ENCODE measurements around the gene DOCK2.

The DOCK2 gene

DNA sequence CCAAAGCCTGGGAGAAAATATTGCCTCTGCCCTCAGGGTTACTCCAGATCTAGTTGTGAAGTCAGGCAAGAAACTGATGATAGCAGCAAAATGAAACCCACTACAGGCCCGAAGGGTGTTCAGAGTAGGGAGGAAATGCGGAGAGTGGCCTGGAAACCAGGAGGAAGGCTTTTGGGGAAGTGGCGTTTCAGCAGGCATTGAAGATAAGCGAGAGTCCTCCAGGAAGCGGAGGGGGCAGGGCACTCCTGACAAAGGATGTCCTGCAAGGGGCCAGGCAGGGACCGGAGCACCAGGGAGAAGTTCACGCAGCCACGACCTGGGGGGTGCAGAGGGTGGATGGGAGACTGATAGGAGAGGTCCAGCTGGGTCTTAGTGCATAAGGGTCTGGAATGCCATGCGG is 460.9 kb downstream of the DOCK2 start:
- DNase-seq (ENCODE audit: low read depth): no peak

DNA sequence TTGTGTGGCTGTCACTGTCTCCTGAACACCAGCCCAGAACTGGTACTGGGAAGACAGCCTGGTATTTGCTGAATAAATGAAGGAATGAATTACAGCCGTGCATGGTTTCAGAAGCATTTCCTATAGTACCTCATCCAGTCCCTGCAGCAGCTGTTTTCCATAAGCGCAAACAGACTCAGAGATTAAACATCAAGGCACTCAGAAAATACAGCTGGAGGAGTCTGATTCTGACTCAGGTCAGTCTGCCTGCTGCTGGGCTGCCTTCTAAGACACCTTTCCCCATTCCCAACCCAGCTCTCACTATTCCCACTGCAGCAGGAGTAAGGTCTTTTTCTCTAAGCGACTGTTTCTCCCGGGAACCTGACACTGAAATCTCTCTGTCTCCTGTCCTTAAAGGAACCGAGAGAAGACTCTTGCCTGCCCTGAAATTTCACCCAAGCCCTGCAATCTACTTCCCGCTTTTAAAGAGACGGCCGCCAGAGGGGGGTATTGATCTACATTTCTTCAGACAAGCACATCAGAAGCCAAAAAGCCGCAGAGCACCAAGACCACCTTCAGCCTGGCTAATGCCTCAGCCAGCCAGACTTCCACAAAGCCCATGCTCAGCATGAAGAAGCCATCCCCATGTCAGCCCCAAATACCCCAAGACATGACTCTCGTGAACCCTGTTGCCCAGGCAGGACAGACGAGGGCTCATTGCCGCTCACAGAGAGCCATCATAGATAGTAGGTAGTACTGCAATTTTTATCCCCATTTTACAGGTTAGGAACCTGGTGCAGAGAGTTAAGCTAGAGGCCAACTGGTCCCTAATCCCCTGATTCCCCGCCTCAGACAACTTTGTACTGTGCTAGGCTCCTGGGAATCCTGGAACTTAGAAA is 463.2 kb downstream of the DOCK2 start:
- peak; percentile 52 for DNase-seq (ENCODE audit: low read depth)

DNA sequence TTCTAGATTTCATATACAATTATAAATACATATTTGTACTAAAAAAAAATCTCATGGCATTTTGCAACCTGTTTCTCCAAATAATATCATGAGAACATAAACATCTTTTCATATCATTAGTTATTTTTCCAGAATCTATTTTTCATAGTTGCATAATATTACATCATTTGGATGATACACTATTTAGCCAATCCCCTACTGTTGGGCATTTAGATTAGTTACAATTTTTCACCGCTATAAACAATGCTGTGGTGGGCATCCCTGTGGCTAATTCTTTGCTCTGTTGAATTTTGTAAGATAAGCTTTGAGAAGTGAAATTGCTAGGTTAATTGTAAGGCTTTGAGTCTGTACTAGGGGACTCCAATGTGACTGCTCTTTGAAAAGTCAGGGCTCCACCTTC is 466.4 kb downstream of the DOCK2 start:
- DNase-seq (ENCODE audit: low read depth): no peak

DNA sequence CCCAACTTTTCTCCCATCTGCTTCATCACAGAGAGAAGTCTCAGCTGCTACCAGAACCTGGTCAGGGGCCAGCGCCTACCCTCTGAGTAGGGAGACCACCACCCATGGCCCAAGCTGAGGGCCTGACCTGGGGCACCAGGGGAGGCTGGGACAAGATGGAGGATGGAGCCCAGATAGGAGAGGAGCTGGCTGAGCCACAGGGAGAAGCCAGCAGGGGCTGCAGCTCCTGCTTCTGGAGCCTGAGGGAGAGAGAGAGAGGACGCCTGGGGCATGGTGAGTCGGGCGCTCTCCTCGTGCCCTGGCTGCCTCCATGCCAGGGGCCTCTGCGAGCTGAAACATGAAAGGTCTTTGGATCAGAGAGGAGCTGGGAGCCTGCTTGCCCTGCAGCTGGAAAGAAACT is 467.2 kb downstream of the DOCK2 start:
- DNase-seq (ENCODE audit: low read depth): no peak

DNA sequence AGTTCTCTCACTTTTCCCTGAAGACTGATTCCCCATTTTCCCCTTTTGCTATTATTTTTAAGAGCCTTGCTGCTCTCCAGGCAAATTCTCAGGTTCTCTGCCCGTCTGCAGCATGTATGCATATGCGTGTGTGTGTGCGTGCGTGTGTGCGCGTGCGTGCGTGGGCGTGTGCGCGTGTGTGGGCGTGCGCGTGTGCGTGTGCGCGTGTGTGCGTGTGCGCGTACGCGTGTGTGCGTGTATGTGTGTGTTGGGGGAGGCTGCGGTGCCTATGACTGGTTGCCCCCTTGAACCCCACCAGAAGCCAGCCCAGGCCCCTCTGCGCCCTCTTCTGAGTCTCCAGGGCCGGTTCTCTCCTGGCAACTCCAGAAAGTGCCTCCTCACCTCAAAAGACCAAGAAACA is 467.6 kb downstream of the DOCK2 start:
- no peak for DNase-seq (ENCODE audit: low read depth)

DNA sequence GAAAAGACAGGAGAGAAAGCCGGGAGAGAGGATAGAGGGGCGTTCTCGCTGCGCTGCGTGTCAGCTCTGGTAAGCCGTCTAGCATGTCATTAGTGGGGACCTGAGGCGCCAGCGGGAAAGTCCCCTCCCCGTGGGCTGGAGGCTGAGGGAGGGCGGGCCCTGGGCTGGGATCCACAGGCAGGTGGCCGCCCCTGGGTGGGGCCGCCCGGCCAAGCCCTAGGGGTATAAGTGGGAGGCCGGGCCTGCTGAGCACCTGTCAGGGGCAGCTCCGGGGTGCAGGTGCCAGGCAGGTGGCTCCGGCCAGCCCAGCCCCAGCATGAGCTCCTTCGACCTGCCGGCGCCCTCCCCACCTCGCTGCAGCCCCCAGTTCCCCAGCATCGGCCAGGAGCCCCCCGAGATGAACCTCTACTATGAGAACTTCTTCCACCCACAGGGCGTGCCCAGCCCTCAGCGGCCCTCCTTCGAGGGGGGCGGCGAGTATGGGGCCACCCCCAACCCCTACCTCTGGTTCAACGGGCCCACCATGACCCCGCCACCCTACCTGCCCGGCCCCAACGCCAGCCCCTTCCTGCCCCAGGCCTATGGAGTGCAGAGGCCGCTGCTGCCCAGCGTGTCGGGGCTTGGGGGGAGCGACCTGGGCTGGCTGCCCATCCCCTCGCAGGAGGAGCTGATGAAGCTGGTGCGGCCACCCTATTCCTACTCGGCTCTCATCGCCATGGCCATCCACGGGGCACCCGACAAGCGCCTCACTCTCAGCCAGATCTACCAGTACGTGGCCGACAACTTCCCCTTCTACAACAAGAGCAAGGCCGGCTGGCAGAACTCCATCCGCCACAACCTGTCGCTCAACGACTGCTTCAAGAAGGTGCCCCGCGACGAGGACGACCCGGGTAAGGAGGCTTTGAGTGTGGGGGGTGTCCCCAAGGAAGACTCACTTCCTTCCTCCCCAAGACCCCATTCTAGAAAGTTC is 468.9 kb downstream of the DOCK2 start, which contains the start of gene FOXI1:
Gene FOXI1, plus strand, starts transcription at position 256 of the 970 bp plus-strand sequence. Its CDS starts 61 bp downstream, at position 317.
- DNase-seq (ENCODE audit: low read depth): no peak

DNA sequence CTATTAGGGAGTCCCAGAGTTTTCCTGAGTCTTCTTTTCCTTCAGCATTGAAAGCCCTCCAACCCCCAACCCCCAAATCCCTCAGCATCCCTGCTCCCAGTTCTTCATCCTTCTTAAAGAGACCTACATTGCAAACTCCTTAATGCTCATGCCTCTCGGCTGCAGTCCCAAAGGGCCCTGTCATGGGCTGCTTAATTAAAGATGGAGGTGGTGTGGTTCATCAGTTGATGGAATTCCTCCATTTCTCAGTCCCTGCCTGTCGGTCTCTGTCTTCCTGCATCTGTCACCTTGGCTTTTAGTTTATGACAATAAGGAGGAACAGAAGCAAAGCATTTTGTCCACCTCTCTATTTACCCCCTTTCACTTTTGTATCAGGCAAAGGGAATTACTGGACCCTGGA is 470.6 kb downstream of the DOCK2 start:
- DNase-seq (ENCODE audit: low read depth): no peak

DNA sequence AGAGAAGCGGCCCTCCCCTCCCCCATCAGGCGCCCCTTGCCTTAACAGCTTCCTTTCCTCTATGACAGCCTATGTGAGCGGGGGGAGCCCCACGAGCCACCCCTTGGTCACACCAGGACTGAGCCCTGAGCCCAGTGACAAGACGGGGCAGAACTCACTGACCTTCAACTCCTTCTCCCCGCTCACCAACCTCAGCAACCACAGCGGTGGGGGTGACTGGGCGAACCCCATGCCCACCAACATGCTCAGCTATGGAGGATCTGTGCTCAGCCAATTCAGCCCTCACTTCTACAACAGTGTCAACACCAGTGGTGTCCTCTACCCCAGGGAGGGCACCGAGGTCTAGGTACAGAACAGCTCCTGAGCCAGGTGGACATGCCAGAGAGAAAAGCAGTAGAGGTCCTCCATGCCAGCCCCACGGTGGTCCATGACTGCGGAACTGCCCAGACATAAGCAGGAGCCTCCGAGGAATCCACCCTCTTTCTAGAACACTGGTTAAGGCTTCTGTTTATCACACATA is 471.3 kb downstream of the DOCK2 start:
- DNase-seq (ENCODE audit: low read depth): no peak

DNA sequence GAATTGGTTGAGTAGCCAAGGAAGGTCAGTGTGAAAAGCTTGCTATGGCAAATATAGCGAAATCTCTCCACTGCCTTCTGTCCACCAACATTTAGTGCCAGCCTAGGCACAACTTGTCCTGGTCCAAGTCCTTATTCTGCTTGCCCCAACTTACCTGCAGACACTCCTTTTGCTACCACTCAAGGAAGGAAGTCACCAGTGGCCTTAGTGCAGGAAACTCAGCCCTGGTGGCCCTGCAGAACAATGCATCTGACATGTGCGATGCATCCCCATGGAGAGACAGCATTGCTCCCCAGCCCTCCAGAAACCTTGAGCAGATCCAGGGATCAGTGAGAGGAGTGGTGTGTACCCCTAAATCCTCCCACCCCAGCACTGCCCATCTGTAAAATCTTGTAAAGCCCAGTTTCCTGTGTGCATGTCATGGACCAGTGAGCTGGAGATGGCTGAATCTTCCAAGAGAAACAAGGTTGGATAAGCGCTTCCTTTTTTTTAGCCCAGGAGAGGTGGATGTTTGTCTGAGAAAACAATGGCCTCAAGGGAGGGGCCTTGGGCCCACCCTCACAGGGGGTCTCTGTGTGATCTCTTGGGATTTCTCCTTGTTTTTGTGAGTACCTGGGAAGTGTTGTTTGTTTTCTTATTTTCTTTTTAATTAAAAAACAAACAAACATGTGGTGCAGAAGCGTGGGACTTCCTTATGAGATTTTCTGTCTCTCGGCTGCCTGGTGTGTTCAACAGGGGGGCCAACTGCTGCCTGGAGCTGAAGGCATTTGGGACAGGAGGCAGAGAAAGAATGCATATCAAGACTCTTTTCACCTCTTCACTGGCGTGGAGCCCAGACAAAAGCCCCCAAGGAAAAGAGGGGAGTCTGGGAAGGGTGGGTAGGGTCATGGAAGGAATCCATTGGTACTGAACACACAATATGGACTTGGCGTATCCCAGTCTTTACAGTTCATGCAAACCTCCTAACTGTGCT is 472.3 kb downstream of the DOCK2 start:
- DNase-seq (ENCODE audit: low read depth): no peak

DNA sequence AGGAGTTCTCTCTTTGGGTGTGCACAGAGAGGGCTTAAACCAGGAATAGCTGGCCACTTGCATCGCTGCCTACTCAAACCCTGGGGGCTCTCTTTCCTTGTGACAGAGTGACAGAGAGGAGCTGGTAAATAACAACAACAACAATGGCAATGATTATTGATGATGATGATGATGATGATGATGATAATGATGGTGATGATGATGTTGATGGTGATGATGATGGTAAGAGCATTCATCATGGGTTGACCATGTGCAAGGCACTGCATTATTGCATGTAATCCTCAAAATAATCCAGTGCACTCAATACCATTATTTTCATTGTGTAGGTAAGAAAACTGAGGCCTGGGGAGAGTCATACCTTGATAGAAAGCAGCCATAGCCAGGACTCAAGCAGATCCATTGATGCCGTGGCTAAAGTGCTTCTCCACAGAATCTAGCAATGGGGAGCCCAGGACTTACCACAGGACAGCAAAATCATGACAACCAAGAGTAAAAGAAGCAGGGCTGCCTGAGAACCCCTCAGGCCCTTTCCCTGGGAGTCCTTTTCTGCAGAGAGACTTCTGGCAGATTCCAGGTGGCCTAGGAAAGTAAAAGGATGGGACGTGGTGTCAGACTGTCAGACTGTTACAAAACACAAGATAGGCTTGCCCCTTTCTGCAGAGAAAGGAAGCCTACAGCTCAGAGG is 473.5 kb downstream of the DOCK2 start:
- no peak for DNase-seq (ENCODE audit: low read depth)

DNA sequence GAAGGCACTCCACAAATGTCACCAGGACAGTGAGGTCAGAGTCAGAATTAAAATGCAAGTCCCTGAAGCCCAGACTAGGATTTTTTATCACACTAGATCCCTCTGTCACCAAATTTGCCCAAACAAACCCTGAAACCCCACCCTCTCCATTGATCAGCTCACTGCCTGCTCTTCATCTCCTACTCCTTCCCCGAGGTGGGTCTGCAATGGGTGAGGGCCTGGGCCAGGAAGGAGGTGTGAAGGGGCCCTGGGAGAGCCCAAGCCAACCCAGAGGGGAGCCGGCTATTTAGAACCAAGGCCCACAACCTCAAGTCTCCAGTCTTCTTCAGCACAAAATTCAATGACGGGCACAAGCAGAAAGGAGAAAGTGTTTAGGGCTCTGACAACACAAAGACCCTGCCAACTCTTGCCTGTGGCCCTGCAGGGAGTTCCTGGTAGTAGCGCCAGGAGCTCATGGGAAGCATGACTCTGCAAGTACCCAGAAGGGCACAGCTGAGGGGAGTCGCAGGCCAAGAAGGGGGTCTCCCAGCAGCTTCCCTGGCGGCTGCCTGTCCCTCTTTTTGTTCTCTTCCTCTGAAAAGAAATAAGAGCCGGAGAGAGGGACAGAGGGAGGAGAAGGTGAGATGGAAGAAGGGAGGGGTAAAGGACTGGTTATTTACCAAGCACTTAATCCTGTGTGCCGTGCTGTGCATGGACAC is 474.2 kb downstream of the DOCK2 start:
- DNase-seq (ENCODE audit: low read depth): no peak

DNA sequence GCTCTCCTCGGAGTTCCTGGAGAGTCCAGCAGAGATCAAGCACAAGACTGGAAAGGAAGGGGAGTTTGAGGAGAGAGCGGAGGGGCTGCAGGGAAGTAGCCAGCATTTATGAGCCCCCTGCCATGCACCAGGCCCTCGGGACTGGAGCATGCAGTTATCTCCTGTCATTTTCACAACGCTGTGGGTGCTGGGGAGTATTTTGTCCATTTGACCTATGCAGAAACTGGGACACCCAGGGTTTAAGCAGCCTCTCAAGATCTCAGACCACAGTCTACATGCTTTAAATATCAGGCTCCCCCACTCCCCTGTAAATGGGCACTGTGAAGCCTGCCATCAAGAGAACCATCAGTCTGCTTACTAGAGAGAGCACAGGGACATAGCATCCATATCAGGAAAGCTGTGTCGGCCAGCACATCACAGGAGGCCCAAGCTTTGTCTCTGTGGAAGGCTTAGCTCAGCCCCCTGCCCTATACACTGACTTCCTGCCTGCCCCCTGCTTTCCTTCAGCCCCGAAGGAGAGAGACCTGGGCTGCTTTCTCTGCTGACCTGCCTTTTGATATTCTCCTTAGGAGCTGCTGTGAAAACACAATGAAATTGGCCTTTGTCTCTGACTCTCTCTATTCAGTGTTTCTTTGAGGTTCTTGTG is 475.9 kb downstream of the DOCK2 start:
- DNase-seq (ENCODE audit: low read depth): no peak

DNA sequence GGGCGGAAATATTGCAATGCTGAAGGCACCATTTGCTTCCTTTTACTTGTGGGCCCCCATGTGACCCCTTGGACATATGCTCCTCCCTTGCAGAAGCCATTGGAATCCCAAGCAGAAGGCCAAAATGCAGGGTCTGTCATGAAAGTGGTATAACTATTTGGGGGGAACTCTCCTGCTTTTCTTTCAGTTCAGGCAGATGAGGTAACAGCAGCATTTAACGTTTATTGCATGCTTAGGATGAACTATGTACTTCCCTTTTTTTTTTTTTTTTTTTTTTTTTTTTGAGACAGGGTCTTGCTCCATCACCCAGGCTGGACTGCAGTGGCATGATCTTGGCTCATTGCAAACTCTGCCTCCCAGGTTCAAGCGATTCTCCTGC is 476.4 kb downstream of the DOCK2 start:
- DNase-seq (ENCODE audit: low read depth): no peak

DNA sequence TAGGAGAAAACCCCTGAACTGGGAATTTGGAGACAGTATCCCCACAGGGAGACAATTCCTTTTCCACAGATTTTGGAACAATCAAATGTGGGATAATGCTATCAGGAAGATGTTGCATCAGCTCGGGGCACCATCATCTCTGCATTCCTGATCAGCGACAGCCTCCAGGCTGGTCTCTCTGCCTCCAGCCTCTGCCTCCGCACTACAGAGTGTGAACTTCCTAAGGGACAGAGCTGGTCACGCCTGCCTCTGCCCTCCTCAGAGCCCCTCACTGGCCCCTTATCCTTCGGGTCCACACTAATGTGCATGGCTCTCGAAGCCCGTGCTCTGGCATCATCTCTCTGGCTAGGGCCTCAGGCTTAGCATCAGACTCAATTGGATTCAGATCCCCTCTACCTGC is 477.2 kb downstream of the DOCK2 start:
- no peak for DNase-seq (ENCODE audit: low read depth)

DNA sequence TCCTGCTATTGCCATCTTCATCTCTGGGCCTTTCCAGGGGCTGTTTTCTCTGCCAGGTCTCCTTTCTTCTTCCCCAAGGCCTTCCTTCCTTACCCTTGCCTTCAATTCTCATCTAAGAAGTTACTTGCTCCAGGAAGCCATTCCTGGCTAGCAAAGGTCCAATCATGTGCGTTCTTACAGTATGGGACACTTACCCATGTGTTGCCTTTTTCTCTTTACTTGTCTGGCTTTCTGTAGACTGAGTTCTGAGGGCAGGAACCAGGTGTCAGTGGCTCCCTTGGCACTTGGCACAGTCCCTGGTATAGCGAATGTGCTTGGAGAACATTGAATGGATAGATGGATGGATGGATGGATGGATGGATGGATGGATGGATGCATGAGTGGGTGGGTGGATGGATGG is 478.9 kb downstream of the DOCK2 start:
- DNase-seq (ENCODE audit: low read depth): no peak

DNA sequence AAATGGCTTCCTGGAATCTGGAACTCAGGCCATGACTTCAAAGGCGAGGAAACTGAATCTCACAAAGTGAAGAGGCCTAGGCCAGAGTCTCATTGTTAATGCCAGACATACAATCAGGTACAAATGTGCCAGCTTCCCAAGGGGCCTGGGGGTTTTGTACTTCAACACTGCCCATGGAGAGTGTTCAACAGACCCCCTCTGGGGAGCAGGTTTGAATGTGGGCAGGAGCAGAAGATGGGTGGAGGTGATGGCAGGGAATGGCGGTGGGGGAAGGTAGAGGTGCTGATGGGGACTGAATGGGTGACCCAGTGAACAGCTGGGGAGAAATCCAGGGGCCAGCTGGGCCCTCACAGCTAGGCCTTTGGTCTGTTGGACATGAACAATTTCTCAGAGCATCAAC is 480.7 kb downstream of the DOCK2 start:
- no peak for DNase-seq (ENCODE audit: low read depth)

DNA sequence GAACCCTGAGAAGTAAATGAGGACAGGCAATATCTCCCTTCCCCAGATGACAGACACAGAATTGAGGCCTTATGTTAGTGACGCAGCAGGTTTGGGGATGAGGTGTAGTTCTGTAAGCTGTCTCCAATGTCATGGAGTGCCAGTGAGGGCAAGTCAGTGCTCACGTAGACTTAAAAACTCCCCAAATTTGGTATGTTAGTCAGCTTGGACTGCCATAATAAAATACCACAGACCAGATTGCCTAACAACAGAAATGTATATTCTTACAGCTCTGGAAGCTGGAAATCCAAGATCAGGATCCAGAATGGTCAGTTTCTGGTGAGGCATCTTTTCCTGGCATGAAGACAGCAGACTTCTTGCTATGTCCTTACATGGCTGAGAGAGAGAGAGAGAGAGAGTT is 483.5 kb downstream of the DOCK2 start:
- no peak for DNase-seq (ENCODE audit: low read depth)

DNA sequence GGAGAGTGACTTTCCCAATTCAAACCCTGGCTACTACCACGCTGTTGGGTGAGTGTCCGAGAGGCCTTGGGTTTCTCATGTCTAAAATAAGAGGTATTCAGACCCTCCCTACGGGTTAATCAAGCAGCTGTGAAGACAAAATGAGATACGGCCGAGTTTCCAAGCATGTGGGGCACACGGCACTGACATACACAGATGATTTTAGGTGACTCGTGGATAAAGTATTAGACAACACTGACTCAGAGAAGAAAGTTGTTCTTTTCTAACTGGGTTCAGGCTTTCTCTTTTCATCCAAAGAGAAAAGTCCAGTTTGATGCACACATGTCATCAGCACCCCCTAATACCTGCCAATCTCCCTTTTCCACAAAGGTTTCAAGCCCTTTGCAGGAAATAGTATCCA is 484.2 kb downstream of the DOCK2 start:
- DNase-seq (ENCODE audit: low read depth): no peak

DNA sequence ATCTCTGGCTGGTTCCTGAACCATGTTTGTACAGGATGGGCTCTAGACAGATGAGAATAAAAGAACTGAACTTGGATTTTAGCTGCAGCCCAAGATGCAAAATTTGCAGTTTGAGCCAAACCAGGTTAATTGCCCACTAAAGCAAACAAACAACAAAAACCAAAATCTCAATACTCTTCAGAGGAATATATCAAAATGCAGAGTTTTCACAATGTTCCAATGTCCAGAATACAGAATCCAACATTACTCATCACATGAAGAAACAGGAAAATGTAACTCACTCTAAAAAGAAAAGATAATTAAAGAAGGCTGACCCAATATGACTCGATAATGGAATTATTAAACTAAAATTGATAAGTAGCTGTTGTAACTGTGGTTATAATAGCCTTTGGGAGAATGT is 489.0 kb downstream of the DOCK2 start:
- no peak for DNase-seq (ENCODE audit: low read depth)

DNA sequence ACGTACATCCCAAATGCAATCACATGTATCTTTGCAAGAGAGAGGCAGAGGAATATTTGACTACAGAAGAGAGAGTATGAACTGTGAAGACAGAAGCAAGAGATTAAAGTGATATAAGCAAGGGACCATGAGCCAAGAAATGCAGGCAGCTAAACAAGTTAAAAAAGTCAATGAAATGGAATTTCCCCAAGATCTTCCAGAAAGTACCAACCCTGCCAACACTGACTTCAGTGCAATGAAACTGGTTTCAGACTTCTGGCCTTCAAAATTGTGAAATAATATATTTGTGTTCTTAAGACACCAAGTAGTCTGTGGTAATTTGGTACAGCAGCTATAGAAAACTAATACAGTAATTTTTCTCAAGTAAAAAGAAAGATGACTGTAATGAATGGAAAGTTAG is 489.6 kb downstream of the DOCK2 start:
- DNase-seq (ENCODE audit: low read depth): no peak

Data from activated gamma-delta T cell treated with anti-CD3 and anti-CD28 coated beads, Interleukin-2, amount 50 U/mL, for 16 hours (primary cell).